NCI-H2029 treated with DMSO at 0.1 percent for 48 hours (cell line): Measurements from ENCODE around the gene TLK2.

Source experiments
- DNase-seq: peaks from one replicate; lab custom pipeline; 2025; lab: John Stamatoyannopoulos, UW

TLK2 gene

GRCh38 chr17:62628831-62629555 lies 150.4 kb downstream of the TLK2 start:
- DNase-seq: no peak

- DNase-seq: no peak
These were observed 151.1 kb downstream of the TLK2 start for GRCh38 chr17:62629556-62630364.

GRCh38 chr17:62630365-62631085 lies 151.9 kb downstream of the TLK2 start:
- no peak for DNase-seq

- DNase-seq: no peak
These were observed 152.7 kb downstream of the TLK2 start for GRCh38 chr17:62631086-62631935.

- DNase-seq: no peak
These were observed 153.6 kb downstream of the TLK2 start for GRCh38 chr17:62631936-62632924.

- no peak for DNase-seq
These were observed 159.2 kb downstream of the TLK2 start for GRCh38 chr17:62637809-62638208.

- DNase-seq: no peak
These were observed 162.5 kb downstream of the TLK2 start for GRCh38 chr17:62641153-62641552.

GRCh38 chr17:62641951-62642350 lies 163.3 kb downstream of the TLK2 start:
- no peak for DNase-seq

GRCh38 chr17:62643496-62643895 lies 164.9 kb downstream of the TLK2 start:
- DNase-seq: no peak

GRCh38 chr17:62644487-62645173 lies 166.0 kb downstream of the TLK2 start:
- DNase-seq: no peak

- no peak for DNase-seq
These were observed 169.8 kb downstream of the TLK2 start for GRCh38 chr17:62648251-62648955.

GRCh38 chr17:62648956-62649294 lies 170.3 kb downstream of the TLK2 start:
- DNase-seq: no peak

- no peak for DNase-seq
These were observed 170.9 kb downstream of the TLK2 start for GRCh38 chr17:62649570-62649969.

GRCh38 chr17:62650587-62650986 lies 172.0 kb downstream of the TLK2 start:
- no peak for DNase-seq

GRCh38 chr17:62652251-62653001 lies 173.8 kb downstream of the TLK2 start:
- DNase-seq: peak; percentile 59

- peak; percentile 67 for DNase-seq
These were observed 174.6 kb downstream of the TLK2 start for GRCh38 chr17:62653002-62653825.

- DNase-seq: no peak
These were observed 175.5 kb downstream of the TLK2 start for GRCh38 chr17:62653826-62654761.
